ENCODE results near the gene MORN1. TPM values are rescaled to one million over a fixed set of nuclear protein-coding genes. Genes with fewer than 3 reads are reported as not detected.

The MORN1 gene
- total and polyA plus RNA-seq, 2 donors (not counting 3 experiments of a cell fraction or from before 2014, with no cell fraction given): 4.3 to 6.4 TPM

DNA sequence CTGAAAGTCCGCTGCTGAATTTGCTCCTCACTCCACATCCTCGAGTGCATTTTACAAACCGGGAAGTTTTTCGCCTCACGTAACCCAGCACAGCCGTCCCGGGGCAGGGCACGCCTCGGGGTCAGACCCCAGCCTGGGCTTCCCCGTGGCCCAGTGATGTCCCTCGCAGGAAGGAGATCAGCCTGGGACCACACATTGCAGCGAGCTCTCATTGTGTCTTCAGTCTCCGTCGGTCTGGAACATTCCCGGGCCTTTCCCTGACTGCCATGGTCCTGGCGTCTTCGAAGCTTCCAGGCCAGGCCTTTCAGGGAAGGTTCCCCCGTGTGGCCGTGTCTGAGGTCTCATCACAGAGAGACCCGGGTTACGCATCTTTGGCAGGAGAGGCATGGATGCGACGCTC is 43.5 kb downstream of the MORN1 start:
- Histone ChIP-seq H3K9ac (replicated peaks; ENCODE audit: extremely low read depth, insufficient read depth, low read length) (no peak overlapping the region), H3K79me2 (ENCODE audit: control insufficient read depth, insufficient read depth, low read length) (no peaks in the 10 kb centered on the region), H3K4me1 (ENCODE audit: control insufficient read depth, extremely low read depth, insufficient read depth, low read length) (no peaks in the 10 kb centered on the region), H3K36me3 (ENCODE audit: control insufficient read depth in 2 of 2, extremely low read depth in 1 of 2, insufficient read depth in 2 of 2, low read length in 2 of 2) (no peaks in the 10 kb centered on the region), H2AFZ (ENCODE audit: low read depth, low read length) (no peak overlapping the region), H3K4me3 (replicated peaks in 1 of 3; ENCODE audit: insufficient read depth in 1 of 3, low read depth in 1 of 3, low read length in 3 of 3) (no peak overlapping the region), H3K27me3 (ENCODE audit: control insufficient read depth in 2 of 2, insufficient read depth in 2 of 2, low read length in 2 of 2) (no peaks in the 10 kb centered on the region), H3K9me3 (replicated peaks; ENCODE audit: control insufficient read depth, insufficient read depth, low read length) (no peaks in the 10 kb centered on the region), H4K20me1 (replicated peaks; ENCODE audit: control insufficient read depth, extremely low read depth, insufficient read depth, low read length) (no peaks in the 10 kb centered on the region), H3K4me2 (ENCODE audit: insufficient read depth, low read length) (no peak overlapping the region), H3K27ac (ENCODE audit: insufficient read depth, low read depth, low read length) (no peak overlapping the region), H3K9me1 (replicated peaks; ENCODE audit: control insufficient read depth, extremely low read depth, insufficient read depth, low read length) (no peaks in the 10 kb centered on the region)
- intact Hi-C loops (cut with micrococcal nuclease): no loop called here
- POLR2A ChIA-PET: no interaction called here
- dilution Hi-C loops (cut with MboI; ENCODE audit: extremely low pct_ligation_motif_present, low sequenced_read_pairs): no loop called here
- FAIRE-seq: no peak
- TF ChIP-seq, protein P1, sequence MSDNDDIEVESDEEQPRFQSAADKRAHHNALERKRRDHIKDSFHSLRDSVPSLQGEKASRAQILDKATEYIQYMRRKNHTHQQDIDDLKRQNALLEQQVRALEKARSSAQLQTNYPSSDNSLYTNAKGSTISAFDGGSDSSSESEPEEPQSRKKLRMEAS (IDR thresholded peaks at IDR 0.05; ENCODE audit: insufficient read depth, insufficient read length): no peak
- TF ChIP-seq EZH2 (IDR thresholded peaks at IDR 0.05; ENCODE audit: borderline replicate concordance, low read depth, low read length, severe bottlenecking) (no peak), GATA2 (IDR thresholded peaks at IDR 0.05; ENCODE audit: insufficient read depth, insufficient read length, low read depth, low read length) (no peak), POLR2A (IDR thresholded peaks at IDR 0.05; ENCODE audit: low read depth, low read length) (no peak), POLR2AphosphoS5 (IDR thresholded peaks at IDR 0.05; ENCODE audit: insufficient read depth, low read depth, low read length) (no peak), FOS (IDR thresholded peaks at IDR 0.05; ENCODE audit: borderline replicate concordance, insufficient read depth, low read length) (no peak), JUN (IDR thresholded peaks at IDR 0.05; ENCODE audit: borderline replicate concordance, insufficient read depth, insufficient read length, low read depth) (no peak), MYC (IDR thresholded peaks at IDR 0.05; ENCODE audit: low read depth, low read length) (no peak)
- TF ChIP-seq, protein P2, sequence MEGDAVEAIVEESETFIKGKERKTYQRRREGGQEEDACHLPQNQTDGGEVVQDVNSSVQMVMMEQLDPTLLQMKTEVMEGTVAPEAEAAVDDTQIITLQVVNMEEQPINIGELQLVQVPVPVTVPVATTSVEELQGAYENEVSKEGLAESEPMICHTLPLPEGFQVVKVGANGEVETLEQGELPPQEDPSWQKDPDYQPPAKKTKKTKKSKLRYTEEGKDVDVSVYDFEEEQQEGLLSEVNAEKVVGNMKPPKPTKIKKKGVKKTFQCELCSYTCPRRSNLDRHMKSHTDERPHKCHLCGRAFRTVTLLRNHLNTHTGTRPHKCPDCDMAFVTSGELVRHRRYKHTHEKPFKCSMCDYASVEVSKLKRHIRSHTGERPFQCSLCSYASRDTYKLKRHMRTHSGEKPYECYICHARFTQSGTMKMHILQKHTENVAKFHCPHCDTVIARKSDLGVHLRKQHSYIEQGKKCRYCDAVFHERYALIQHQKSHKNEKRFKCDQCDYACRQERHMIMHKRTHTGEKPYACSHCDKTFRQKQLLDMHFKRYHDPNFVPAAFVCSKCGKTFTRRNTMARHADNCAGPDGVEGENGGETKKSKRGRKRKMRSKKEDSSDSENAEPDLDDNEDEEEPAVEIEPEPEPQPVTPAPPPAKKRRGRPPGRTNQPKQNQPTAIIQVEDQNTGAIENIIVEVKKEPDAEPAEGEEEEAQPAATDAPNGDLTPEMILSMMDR (IDR thresholded peaks at IDR 0.05; ENCODE audit: extremely low read depth in 1 of 2, insufficient read depth in 1 of 2, low read depth in 1 of 2, low read length in 2 of 2): no peak
- BruUV-seq (replicated peaks): no TSS peak
- no peak for DNase-seq (ENCODE audit: low read depth, low spot score)
- CTCF ChIA-PET: no interaction called here
